Stomach (tissue), 19 donors: ENCODE data around the gene POTEF. TPM values are rescaled to one million over a fixed set of nuclear protein-coding genes. Genes with fewer than 3 reads are reported as not detected.
"Not testable (repeated sequence)": the region's sequence is repeated elsewhere in the genome, so short reads cannot be mapped to it uniquely, and the experiment has no call there.

Source experiments
- DNase-seq, 2 donors: peaks; one replicate each; pipeline versions ENCODE4 v3.0.0 to v3.0.0-alpha.2; 2013 to 2019
- H3K27ac ChIP-seq, 5 donors: fragments of 200-600 bp in 4 of 5; sonication (generic) in 4 of 5; one replicate each; pipeline ENCODE4 v1.5.1; 2013 to 2019; ENCODE audit warnings: mild to moderate bottlenecking in 1 of 5, moderate library complexity in 1 of 5
- H3K27me3 ChIP-seq, 3 donors: fragments of 200-600 bp; sonication (generic); one replicate each; pipeline ENCODE4 v1.5.1; 2017 to 2019; ENCODE audit warnings: mixed run types in 1 of 3
- H3K36me3 ChIP-seq, 4 donors: fragments of 200-600 bp; sonication (generic); 1 replicate in 3 of 4; 2 replicates in 1 of 4; pipeline ENCODE4 v1.5.1; 2016 to 2019
- H3K4me1 ChIP-seq, 4 donors: fragments of 200-600 bp; sonication (generic); one replicate each; pipeline ENCODE4 v1.5.1; 2016 to 2019
- H3K4me3 ChIP-seq, 4 donors: fragments of 200-600 bp; sonication (generic) in 3 of 4; one replicate each; pipeline ENCODE4 v1.5.1; 2016 to 2019; ENCODE audit warnings: mild to moderate bottlenecking in 1 of 4
- H3K9me3 ChIP-seq, 4 donors: fragments of 200-600 bp; sonication (generic); one replicate each; pipeline ENCODE4 v1.5.1; 2016 to 2019
- EP300 ChIP-seq: sonication (generic); formaldehyde crosslinking; IDR thresholded peaks from one replicate; pipeline ENCODE4 v1.6.1; 2017; ENCODE audit warnings: antibody characterized with exemption
- POLR2A ChIP-seq, 4 donors: fragments of 450-650 bp; IDR thresholded peaks; one replicate each; pipeline ENCODE4 v1.6.1; 2016; ENCODE audit warnings: antibody characterized with exemption in 4 of 4, control low read depth in 2 of 4, mild to moderate bottlenecking in 1 of 4, moderate library complexity in 1 of 4
- POLR2AphosphoS5 ChIP-seq, 3 donors: sonication (generic); formaldehyde crosslinking; IDR thresholded peaks; one replicate each; pipeline ENCODE4 v1.6.1; 2016; ENCODE audit warnings: antibody characterized with exemption in 3 of 3
- WGBS, 5 donors: extraction: QIAGEN DNeasy Blood & Tissue Kit in 3 of 5; methylation state at CpG; one replicate each; pipeline versions ENCODE4 v1.1.5 to v1.1.7; 2013 to 2018; 5-methylcytosine and 5-hydroxymethylcytosine counted together
- intact Hi-C: fragments of 100-400 bp; cut with DNase I; formaldehyde crosslinking; loops from one replicate; pipeline ENCODE4 v1.15.1; 2023; ENCODE audit warnings: low total_unique reads
- long read RNA-seq, 10 donors: transcript quantifications; one replicate each; lab custom pipeline, GENCODE V29; 2026
- polyA plus RNA-seq, 3 donors: library from polyadenylated mRNA; stranded (reverse); fragments of 200-250 nt; gene quantifications; one replicate each; pipeline ENCODE4 v1.2.3, GENCODE V29; 2013
- total RNA-seq, 5 donors: library from RNA; depleted of rRNA; stranded (reverse); fragments of >200 nt; gene quantifications; one replicate each; pipeline versions ENCODE4 v1.1.0 to v1.2.3, GENCODE V29; 2014 to 2016
- TF ChIP-seq, protein P1 (sequence below), 7 experiments: fragments of 450-650 bp in 4 of 7; fragments of 200-600 bp in 3 of 7; sonication (generic) in 3 of 7; IDR thresholded peaks; one replicate each; pipeline ENCODE4 v1.5.1; 2016 to 2019; ENCODE audit warnings: antibody characterized with exemption in 7 of 7, control low read depth in 2 of 7, mild to moderate bottlenecking in 1 of 7
- donor health status: healthy with polysubstance abuse.
- donor health status: Bipolar disorder and iron deficiency.
- donor health status: healthy.

The POTEF gene
- total RNA-seq = under 1 TPM in 1 of 5 donors, not detected in 4; 0.18 TPM
- not detected for polyA plus RNA-seq
- long read RNA-seq, donor 1 = 0 reads
- long read RNA-seq, donor 2 = 0 reads
- long read RNA-seq, donor 3 = 0 reads
- long read RNA-seq, donor 4 = 0 reads
- long read RNA-seq, donor 5 = 0 reads
- long read RNA-seq, donor 6 = 0 reads
- long read RNA-seq, donor 7 = 0 reads
- long read RNA-seq, donor 8 = 0 reads
- long read RNA-seq, donor 9 = 0 reads
- long read RNA-seq, donor 10 = 0 reads

DNA sequence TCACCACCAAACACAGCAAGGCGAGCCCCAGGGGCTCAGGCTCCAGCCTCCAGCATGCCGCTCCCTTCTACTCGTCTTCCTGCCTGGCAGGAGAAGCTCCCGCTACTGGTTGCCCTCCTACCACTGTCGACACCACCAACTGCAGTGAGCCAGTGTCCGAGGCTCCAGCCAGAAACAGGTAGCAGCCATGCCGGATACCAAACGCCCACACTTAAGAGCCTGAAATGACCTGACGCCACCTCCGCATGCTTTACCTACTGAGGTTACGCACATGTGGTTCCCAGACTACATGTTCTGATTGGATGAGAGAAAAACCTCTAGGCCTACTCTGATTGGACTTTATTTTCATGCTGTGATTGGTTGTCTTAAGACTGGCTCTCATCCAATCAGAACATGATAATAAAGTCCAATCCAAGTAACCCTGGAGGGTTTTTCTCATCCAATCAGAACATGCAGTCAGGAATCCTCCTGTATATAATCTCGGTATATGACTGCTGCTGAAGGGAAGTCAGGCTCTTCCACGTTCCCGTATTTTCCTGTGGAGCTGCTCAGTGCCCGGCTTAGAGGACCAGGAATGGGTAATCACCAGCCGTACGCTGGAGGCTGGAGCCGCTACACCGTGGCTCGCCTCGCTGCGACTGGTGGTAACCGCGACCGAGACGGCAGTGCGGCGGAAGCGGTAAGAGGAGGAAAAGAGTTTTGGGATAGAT, at the start of gene POTEF:
Gene POTEF, minus strand, starts transcription at position 103 of the 710 bp plus-strand sequence. CDS start 8,707 bp downstream, outside the sequence.
- H3K27me3 ChIP-seq, H3K9me3 ChIP-seq, H3K27ac ChIP-seq, H3K4me3 ChIP-seq, H3K4me1 ChIP-seq, intact Hi-C loops, DNase-seq, H3K36me3 ChIP-seq: not testable (repeated sequence)
- 87 to 94% (median 91%) methylated on average over 11 to 16 of the region's 29 CpGs for WGBS, 5 donors

DNA sequence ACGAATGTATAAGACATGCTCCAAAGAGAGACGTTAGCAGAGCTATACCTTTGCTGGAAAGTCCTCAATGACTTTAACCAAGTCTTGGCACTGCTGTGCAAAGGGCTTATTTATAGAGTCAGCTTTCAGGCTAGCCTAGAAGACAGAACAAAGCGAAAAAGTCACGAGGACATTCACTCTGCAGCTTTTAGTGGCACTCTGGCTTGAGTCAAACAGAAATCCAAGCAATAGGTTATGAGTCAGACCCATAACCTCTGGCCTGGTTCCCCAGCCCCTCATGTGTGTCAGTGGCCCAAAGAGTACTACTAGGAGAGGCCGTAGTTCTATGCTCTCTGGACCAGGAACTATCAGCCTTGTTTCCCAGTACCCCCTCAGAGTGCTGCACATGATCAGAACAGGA, 45.8 kb upstream of the POTEF start:
- not testable (repeated sequence) for H3K27ac ChIP-seq
- H3K36me3 ChIP-seq = peaks cover 26 to 67% (median 64%) of the 10 kb centered on the region in 4 donors

DNA sequence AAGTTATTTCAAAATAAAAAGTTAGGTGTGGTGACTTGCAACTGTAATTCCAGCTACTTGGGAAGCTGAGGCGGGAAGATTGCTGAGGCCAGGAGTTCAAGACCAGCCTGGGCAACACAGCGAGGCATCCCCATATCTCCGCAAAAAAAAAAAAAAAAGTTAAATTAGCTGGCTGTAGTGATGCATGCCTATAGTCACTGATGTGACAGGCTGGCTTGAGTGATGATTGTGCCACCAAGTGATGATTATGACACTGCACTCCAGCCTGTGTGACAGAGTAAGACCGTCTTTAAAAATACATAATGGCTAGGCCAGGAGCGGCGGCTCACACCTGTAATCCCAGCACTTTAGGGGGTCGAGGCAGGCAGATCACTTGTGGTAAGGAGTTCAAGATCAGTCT, 40.9 kb upstream of the POTEF start:
- DNase-seq = no peak
- Histone ChIP-seq H3K27ac (no peak overlapping the region), H3K4me1 (no peaks in the 10 kb centered on the region), H3K9me3 (no peaks in the 10 kb centered on the region), H3K36me3 (peaks cover 49 to 100% (median 99%) of the 10 kb centered on the region in 4 donors), H3K27me3 (no peaks in the 10 kb centered on the region), H3K4me3 (no peak overlapping the region)
- TF ChIP-seq, protein P1, sequence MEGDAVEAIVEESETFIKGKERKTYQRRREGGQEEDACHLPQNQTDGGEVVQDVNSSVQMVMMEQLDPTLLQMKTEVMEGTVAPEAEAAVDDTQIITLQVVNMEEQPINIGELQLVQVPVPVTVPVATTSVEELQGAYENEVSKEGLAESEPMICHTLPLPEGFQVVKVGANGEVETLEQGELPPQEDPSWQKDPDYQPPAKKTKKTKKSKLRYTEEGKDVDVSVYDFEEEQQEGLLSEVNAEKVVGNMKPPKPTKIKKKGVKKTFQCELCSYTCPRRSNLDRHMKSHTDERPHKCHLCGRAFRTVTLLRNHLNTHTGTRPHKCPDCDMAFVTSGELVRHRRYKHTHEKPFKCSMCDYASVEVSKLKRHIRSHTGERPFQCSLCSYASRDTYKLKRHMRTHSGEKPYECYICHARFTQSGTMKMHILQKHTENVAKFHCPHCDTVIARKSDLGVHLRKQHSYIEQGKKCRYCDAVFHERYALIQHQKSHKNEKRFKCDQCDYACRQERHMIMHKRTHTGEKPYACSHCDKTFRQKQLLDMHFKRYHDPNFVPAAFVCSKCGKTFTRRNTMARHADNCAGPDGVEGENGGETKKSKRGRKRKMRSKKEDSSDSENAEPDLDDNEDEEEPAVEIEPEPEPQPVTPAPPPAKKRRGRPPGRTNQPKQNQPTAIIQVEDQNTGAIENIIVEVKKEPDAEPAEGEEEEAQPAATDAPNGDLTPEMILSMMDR (IDR thresholded peaks at IDR 0.05) = no peak
- TF ChIP-seq POLR2AphosphoS5 (IDR thresholded peaks at IDR 0.05) (no peak), EP300 (no peak), POLR2A (IDR thresholded peaks at IDR 0.05) (no peak)
- whole genome bisulfite sequencing, 5 donors = 84 to 94% (median 90%) methylated on average over 7 of the region's 7 CpGs
- intact Hi-C loops = no loop called here

More for the DNA sequence above, 45.8 kb upstream of the POTEF start:
- H3K4me3 ChIP-seq, H3K4me1 ChIP-seq, H3K27me3 ChIP-seq, H3K9me3 ChIP-seq, intact Hi-C loops, DNase-seq: not testable (repeated sequence)
- WGBS, 5 donors = 88 to 97% (median 92%) methylated on average over 5 of the region's 5 CpGs

DNA sequence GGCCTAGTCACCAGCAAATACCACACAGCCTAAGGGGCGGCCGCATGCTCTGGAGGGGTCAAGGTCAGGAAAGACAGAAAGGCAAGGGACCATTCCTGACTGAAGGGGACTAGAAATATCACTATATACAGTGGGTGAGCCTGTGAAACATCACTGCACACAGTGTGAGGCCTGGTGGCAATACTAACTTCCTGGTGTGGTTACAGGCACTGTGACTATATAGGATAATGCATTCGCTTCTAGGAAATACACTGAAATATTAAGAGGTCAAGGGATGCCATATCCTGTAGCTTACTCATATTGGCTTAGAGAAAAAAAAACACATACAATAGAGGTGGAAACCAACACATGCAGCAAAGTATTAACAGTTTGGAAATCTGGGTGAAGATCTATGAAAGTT, 40.1 kb upstream of the POTEF start:
- DNase-seq, intact Hi-C loops, H3K27me3 ChIP-seq, H3K4me1 ChIP-seq, H3K4me3 ChIP-seq, H3K27ac ChIP-seq, H3K9me3 ChIP-seq: not testable (repeated sequence)
- peaks cover 50 to 100% (median 99%) of the 10 kb centered on the region in 4 donors for H3K36me3 ChIP-seq
- WGBS, 5 donors = 82 to 96% (median 91%) methylated on average over 3 of the region's 3 CpGs

DNA sequence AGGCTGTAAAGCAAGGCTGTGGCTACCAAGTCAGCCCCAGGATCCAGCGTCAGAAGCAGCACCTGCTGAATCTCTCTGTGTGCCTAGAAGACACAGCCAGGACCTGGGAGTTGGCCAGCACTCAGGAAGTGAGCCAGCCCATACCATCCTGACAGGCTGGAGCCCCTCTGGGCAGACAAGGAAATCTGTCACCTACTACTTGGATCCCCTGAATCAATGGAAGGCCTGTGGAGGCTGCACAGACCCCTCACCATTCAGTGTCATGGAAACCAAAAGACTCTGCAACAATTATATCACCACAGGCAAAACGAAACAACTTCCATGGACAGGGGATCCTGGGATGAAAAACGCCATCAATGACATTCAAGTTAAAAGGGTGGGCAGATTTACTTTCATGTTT, 37.6 kb upstream of the POTEF start:
- DNase-seq, H3K9me3 ChIP-seq, H3K4me3 ChIP-seq, H3K27me3 ChIP-seq, intact Hi-C loops, H3K4me1 ChIP-seq, H3K27ac ChIP-seq: not testable (repeated sequence)
- WGBS, 5 donors = 76 to 90% (median 85%) methylated on average over 3 of the region's 3 CpGs
- peaks cover 53 to 99% (median 96%) of the 10 kb centered on the region in 4 donors for H3K36me3 ChIP-seq

DNA sequence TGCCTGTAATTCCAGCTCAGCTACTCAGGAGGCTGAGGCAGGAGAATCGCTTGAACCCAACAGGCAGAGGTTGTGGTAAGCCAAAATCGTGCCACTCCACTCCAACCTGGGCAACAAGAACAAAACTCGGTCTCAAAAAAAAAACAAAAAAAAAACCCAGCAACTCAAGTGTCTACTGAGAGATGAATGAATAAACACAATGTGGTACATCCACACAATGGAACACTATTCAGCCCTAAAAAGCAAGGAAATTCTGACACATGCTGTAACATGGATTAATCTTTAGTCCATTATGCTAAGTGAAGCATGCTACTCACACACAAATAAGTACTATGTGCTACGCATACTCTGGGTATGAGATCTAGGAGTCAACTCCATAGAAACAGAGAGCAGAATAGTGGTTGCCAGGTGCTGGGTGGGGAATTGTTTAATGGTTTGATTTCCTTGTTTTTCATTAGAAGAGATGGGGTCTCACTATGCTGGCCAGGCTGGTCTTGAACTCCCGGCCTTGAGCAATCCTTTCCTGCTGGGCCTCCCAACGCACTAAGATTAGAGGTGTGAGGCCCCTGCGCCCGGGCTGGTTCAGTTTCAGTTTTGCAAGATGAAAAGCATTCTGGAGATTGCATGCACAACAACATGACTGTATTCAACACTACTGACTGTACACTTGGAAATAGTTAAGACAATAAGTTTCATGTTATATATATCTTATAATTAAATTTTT, 36.4 kb upstream of the POTEF start:
- Histone ChIP-seq H3K27ac (no peak overlapping the region), H3K4me3 (no peak overlapping the region), H3K9me3 (no peaks in the 10 kb centered on the region), H3K4me1 (no peaks in the 10 kb centered on the region), H3K36me3 (peaks cover 51 to 98% (median 94%) of the 10 kb centered on the region in 4 donors), H3K27me3 (no peaks in the 10 kb centered on the region)
- 93 to 96% (median 95%) methylated on average over 8 of the region's 8 CpGs for WGBS, 5 donors
- DNase-seq = no peak
- intact Hi-C loops = no loop called here
- TF ChIP-seq EP300 = no peak
- TF ChIP-seq POLR2AphosphoS5 (IDR thresholded peaks at IDR 0.05) = no peak
- TF ChIP-seq, protein P1 (IDR thresholded peaks at IDR 0.05) = no peak
- TF ChIP-seq POLR2A (IDR thresholded peaks at IDR 0.05) = no peak
